Spleen (tissue), 11 donors: ENCODE data around the gene INKA2. TPM values are rescaled to one million over a fixed set of nuclear protein-coding genes. Genes with fewer than 3 reads are reported as not detected.
A peak's percentile ranks its signal among the peaks of the same experiment; 100 is the strongest.

ENCODE experiments used
- DNase-seq: peaks from one replicate; pipeline ENCODE4 v3.0.0-alpha.2; 2020
- H3K27ac ChIP-seq, 8 donors: fragments of 200-600 bp; sonication (generic) in 7 of 8; 1 replicate in 4 of 8; 2 replicates in 4 of 8; pipeline versions ENCODE4 v1.5.0 to v1.8.0; 2016 to 2021; ENCODE audit warnings: inconsistent platforms in 4 of 8, mild to moderate bottlenecking in 4 of 8, moderate library complexity in 1 of 8
- H3K27me3 ChIP-seq, 7 donors: fragments of 200-600 bp; sonication (generic) in 6 of 7; replicated peaks in 1 of 7; 1 replicate in 4 of 7; 2 replicates in 3 of 7; pipeline versions ENCODE4 v1.5.0 to v1.8.0; 2016 to 2021; ENCODE audit warnings: inconsistent platforms in 3 of 7, mild to moderate bottlenecking in 1 of 7
- H3K36me3 ChIP-seq, 6 donors: fragments of 200-600 bp; sonication (generic) in 5 of 6; 1 replicate in 4 of 6; 2 replicates in 2 of 6; pipeline versions ENCODE4 v1.5.0 to v1.8.0; 2016 to 2021; ENCODE audit warnings: inconsistent platforms in 2 of 6
- H3K4me1 ChIP-seq, 6 donors: fragments of 200-600 bp; sonication (generic) in 5 of 6; 1 replicate in 3 of 6; 2 replicates in 3 of 6; pipeline versions ENCODE4 v1.5.0 to v1.8.0; 2016 to 2021; ENCODE audit warnings: inconsistent platforms in 3 of 6
- H3K4me3 ChIP-seq, 8 donors: fragments of 200-600 bp; sonication (generic) in 7 of 8; 1 replicate in 4 of 8; 2 replicates in 4 of 8; pipeline versions ENCODE4 v1.5.0 to v1.8.0; 2016 to 2021; ENCODE audit warnings: inconsistent platforms in 4 of 8, mild to moderate bottlenecking in 4 of 8, moderate library complexity in 2 of 8
- H3K9me3 ChIP-seq, 8 donors: fragments of 200-600 bp; sonication (generic) in 7 of 8; 1 replicate in 4 of 8; 2 replicates in 4 of 8; pipeline versions ENCODE4 v1.5.0 to v1.8.0; 2016 to 2021; ENCODE audit warnings: inconsistent platforms in 4 of 8
- CTCF ChIP-seq, 11 experiments: fragments of 200-600 bp in 7 of 11; fragments of 450-650 bp in 4 of 11; sonication (generic) in 4 of 11; IDR thresholded peaks in 8 of 11; conservative IDR thresholded peaks in 3 of 11; 1 replicate in 7 of 11; 2 replicates in 4 of 11; pipeline versions ENCODE4 v1.4.0 to v1.8.0; 2016 to 2021; ENCODE audit warnings: antibody characterized with exemption in 11 of 11, inconsistent platforms in 4 of 11, mild to moderate bottlenecking in 1 of 11
- POLR2A ChIP-seq, 3 donors: fragments of 450-650 bp; IDR thresholded peaks; one replicate each; pipeline ENCODE4 v1.5.1; 2017; ENCODE audit warnings: antibody characterized with exemption in 3 of 3, mild to moderate bottlenecking in 1 of 3
- POLR2AphosphoS5 ChIP-seq, 3 donors: sonication (generic); formaldehyde crosslinking; IDR thresholded peaks; one replicate each; pipeline ENCODE4 v1.5.1; 2017; ENCODE audit warnings: antibody characterized with exemption in 3 of 3
- WGBS, 5 donors: extraction: QIAGEN DNeasy Blood & Tissue Kit in 3 of 5; methylation state at CpG; one replicate each; pipeline versions ENCODE4 v1.1.5 to v1.1.7; 2013 to 2018; 5-methylcytosine and 5-hydroxymethylcytosine counted together
- intact Hi-C: fragments of 100-400 bp; cut with DNase I; formaldehyde crosslinking; loops from one replicate; pipeline ENCODE4 v1.15.0; 2023; ENCODE audit warnings: low total_unique reads
- polyA plus RNA-seq, 3 donors: library from polyadenylated mRNA; stranded (reverse); fragments of 200-250 nt; gene quantifications; one replicate each; pipeline ENCODE4 v1.2.1, GENCODE V29; 2013
- total RNA-seq, 7 donors: library from RNA; depleted of rRNA in 3 of 7; stranded (reverse); fragments of >200 nt in 3 of 7; fragmentation: NEBNext Ultra II Directional in 4 of 7; extraction: Animal tissue kit (Norgen Biotek cat#: 25700) in 4 of 7; gene quantifications; one replicate each; pipeline versions ENCODE4 v1.1.0 to v1.2.1, GENCODE V29; 2016 to 2021
- donor health status: healthy with polysubstance abuse.
- donor health status: DM: no; HTN: no; CAD: no; lungs with moderate emphysema.
- donor health status: DM: no; HTN: no; CAD: no.
- donor health status: Bipolar disorder and iron deficiency.
- donor health status: healthy.
- donor health status: DM: no; HTN: no; CAD: no.
- donor health status: DM: yes; HTN: yes; CAD: no.

INKA2 gene
- total and polyA plus RNA-seq, 10 donors, result 0.41 to 12.5 (median 6.4) TPM

DNA sequence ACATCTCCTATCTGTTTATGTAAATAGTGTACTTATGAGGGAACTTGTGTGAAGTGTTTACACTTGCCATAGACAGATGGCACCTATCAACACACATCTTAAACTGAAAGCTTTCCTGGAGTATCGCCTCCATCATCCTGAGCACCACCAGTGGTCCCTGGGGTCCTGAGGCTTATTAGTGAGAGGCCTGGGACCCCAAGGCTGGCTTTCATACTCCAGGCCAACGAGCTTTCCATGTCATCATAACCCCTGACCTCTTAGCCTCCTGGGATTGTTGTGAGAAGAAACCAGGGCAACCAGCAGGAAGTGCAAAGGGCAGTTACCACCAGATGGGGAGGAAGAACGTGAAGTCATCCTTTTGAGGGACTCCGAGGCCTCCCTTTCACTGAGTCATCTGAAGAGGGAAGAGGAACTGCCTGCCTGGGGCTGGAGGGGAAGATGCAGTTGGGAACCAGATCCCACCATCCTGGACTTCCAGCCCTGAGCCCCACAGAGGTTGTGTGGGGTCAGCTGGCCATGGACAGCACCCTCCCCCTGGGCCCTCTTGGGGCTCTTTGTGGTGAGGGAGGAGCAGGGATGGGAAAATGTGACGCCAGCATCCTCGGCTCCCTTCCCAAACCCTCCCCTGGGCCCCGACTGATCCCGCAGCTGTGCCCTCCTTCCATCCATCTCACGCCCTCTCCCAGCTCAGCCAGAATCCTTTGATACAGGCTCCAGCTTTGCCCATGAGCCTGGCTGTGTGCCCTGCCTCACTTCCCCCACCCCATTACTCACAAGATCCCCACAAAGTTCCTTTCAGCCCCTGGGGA, 5.8 kb downstream of the INKA2 start:
- peak; percentile 84 for DNase-seq
- Histone ChIP-seq H3K27ac (peak overlapping the region; percentile 24 to 98 (median 84)), H3K27me3 (peaks cover 0 to 18% (median 0%) of the 10 kb centered on the region in 7 donors), H3K4me1 (peaks cover 11 to 78% (median 54%) of the 10 kb centered on the region in 6 donors), H3K9me3 (no peaks in the 10 kb centered on the region), H3K4me3 (peak overlapping the region in 1 of 8 donors; percentile 49), H3K36me3 (no peaks in the 10 kb centered on the region)
- TF ChIP-seq POLR2A (IDR thresholded peaks at IDR 0.05), result no peak
- TF ChIP-seq POLR2AphosphoS5 (IDR thresholded peaks at IDR 0.05), result peak; percentile 40 to 83 (median 48)
- peak in 1 of 11 experiments; percentile 19 for TF ChIP-seq CTCF (IDR thresholded peaks at IDR 0.05 in 8 of 11, conservative IDR thresholded peaks at IDR 0.05 in 3 of 11)
- WGBS, 5 donors, result 29 to 55% (median 39%) methylated on average over 9 of the region's 9 CpGs
- intact Hi-C loops, result no loop called here

DNA sequence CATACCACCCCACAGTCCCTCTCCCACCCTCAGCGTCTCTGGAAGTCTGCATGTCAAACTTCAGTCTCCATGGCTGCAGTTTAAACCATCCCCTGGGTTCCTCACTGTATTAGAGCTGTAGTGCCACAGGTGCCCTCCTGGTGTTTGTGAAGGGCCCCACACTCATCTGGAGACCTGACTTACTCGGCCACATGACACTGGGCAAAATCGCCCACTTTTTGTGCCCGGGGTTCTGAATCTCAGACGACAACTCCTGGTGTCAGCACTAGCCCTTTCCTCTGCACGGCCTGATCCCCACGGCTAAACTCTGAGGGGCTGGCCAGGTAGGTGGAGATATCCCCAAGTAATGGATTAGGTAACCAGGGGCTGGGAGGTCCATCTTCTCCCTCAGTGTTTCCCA, 6.5 kb downstream of the INKA2 start:
- 91 to 95% (median 94%) methylated on average over 7 of the region's 7 CpGs for WGBS, 5 donors
- no peak for DNase-seq
- Histone ChIP-seq H3K27ac (peak overlapping the region in 7 of 8 donors; percentile 73 to 98 (median 85)), H3K4me3 (peak overlapping the region in 1 of 8 donors; percentile 49), H3K9me3 (no peaks in the 10 kb centered on the region), H3K4me1 (peaks cover 8 to 71% (median 48%) of the 10 kb centered on the region in 6 donors), H3K36me3 (peaks cover 0 to 3% (median 0%) of the 10 kb centered on the region in 6 donors), H3K27me3 (peaks cover 0 to 13% (median 0%) of the 10 kb centered on the region in 7 donors)
- intact Hi-C loops, result no loop called here
- TF ChIP-seq CTCF (IDR thresholded peaks at IDR 0.05 in 8 of 11, conservative IDR thresholded peaks at IDR 0.05 in 3 of 11) (no peak), POLR2A (IDR thresholded peaks at IDR 0.05) (no peak), POLR2AphosphoS5 (IDR thresholded peaks at IDR 0.05) (no peak)

DNA sequence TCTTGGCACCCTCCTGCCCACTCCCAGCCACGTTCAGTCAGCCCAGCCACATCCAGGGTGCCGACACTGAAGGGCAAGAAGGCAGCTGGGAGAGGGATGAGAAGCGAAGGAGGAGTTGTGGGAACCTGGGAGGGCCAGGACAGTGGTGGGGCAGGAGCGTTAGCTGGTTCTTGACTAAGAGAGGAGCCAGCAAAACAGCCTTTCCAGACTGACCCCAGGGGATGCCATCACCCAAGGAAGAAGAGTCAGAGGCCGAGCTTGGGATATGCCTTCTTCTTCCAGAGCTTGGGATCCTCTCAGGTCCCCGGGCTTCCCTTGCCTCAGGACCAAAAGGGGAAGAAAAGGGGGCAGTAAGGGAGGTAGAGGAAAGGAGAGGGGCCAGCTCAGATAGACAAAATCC, 7.2 kb downstream of the INKA2 start:
- no peaks in the 10 kb centered on the region for H3K9me3 ChIP-seq
- intact Hi-C loops, result no loop called here
- peaks cover 0 to 11% (median 3%) of the 10 kb centered on the region in 6 donors for H3K36me3 ChIP-seq
- TF ChIP-seq CTCF (IDR thresholded peaks at IDR 0.05 in 8 of 11, conservative IDR thresholded peaks at IDR 0.05 in 3 of 11), result no peak
- WGBS, 5 donors, result 71 to 79% (median 78%) methylated on average over 6 of the region's 6 CpGs
- H3K4me3 ChIP-seq, result no peak overlapping the region
- H3K27ac ChIP-seq, result peak overlapping the region in 1 of 8 donors; percentile 98
- peaks cover 5 to 63% (median 40%) of the 10 kb centered on the region in 6 donors for H3K4me1 ChIP-seq
- DNase-seq, result no peak
- H3K27me3 ChIP-seq, result peaks cover 0 to 7% (median 0%) of the 10 kb centered on the region in 7 donors

DNA sequence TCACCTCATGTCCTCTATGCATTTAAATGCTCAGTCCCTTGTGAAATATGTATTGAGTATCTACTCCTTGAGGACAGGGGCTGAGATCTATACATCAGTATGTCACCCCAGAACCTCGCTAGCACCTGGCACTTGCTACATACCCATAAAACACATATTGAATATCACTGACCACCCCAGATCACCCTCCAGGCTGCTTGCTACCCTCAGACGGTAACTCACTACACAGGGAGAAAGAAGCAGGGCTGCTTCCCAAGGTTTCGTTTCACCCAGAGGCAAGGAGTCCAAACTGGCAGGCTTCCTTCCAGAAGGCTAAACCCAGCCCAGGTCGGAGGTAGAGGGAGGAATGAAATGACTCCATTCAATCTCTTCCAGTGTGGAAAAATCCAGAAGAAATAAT, 8.5 kb downstream of the INKA2 start:
- H3K9me3 ChIP-seq, result no peaks in the 10 kb centered on the region
- no peaks in the 10 kb centered on the region for H3K27me3 ChIP-seq
- no peak overlapping the region for H3K27ac ChIP-seq
- TF ChIP-seq POLR2A (IDR thresholded peaks at IDR 0.05) (no peak), POLR2AphosphoS5 (IDR thresholded peaks at IDR 0.05) (no peak), CTCF (IDR thresholded peaks at IDR 0.05 in 8 of 11, conservative IDR thresholded peaks at IDR 0.05 in 3 of 11) (no peak)
- no peak overlapping the region for H3K4me3 ChIP-seq
- WGBS, 5 donors, result 85 to 97% (median 90%) methylated on average over 4 of the region's 4 CpGs
- peaks cover 0 to 21% (median 3%) of the 10 kb centered on the region in 6 donors for H3K36me3 ChIP-seq
- no peak for DNase-seq
- intact Hi-C loops, result no loop called here
- peaks cover 5 to 51% (median 34%) of the 10 kb centered on the region in 6 donors for H3K4me1 ChIP-seq
